Smooth muscle cell (in vitro differentiated cells): ENCODE data around the gene ALDH16A1. TPM values are rescaled to one million over a fixed set of nuclear protein-coding genes. Genes with fewer than 3 reads are reported as not detected.

Experiments
- DNase-seq: peaks from one replicate; lab custom pipeline; 2025; ENCODE audit not compliant: unreplicated experiment; lab: John Stamatoyannopoulos, UW
- H2AFZ ChIP-seq: fragments of 200-600 bp; sonication (generic); 2 replicates; pipeline ENCODE4 v1.6.0; 2016; ENCODE audit warnings: antibody characterized with exemption, low read depth, mild to moderate bottlenecking
- H3F3A ChIP-seq: fragments of 200-600 bp; sonication (generic); 2 replicates; pipeline ENCODE4 v1.6.0; 2017; ENCODE audit warnings: antibody characterized with exemption, low read depth
- H3K27ac ChIP-seq: fragments of 200-600 bp; sonication (generic); 2 replicates; pipeline ENCODE4 v1.5.1; 2016; ENCODE audit warnings: low read depth, mild to moderate bottlenecking
- H3K27me3 ChIP-seq: fragments of 200-600 bp; sonication (generic); 2 replicates; pipeline ENCODE4 v1.6.1; 2016; ENCODE audit warnings: low read depth, mild to moderate bottlenecking
- H3K36me3 ChIP-seq: fragments of 200-600 bp; sonication (generic); 2 replicates; pipeline ENCODE4 v1.5.1; 2016; ENCODE audit warnings: low read depth
- H3K4me1 ChIP-seq: fragments of 200-600 bp; sonication (generic); 2 replicates; pipeline ENCODE4 v1.5.1; 2016; ENCODE audit warnings: low read depth
- H3K4me2 ChIP-seq: fragments of 200-600 bp; sonication (generic); 2 replicates; pipeline ENCODE4 v1.6.0; 2016; ENCODE audit warnings: mild to moderate bottlenecking
- H3K4me3 ChIP-seq: fragments of 200-600 bp; sonication (generic); 2 replicates; pipeline ENCODE4 v1.5.1; 2016; ENCODE audit warnings: mild to moderate bottlenecking
- H3K79me2 ChIP-seq: fragments of 200-600 bp; sonication (generic); 2 replicates; pipeline ENCODE4 v1.6.0; 2016; ENCODE audit warnings: low read depth, mild to moderate bottlenecking
- H3K9ac ChIP-seq: fragments of 200-600 bp; sonication (generic); 2 replicates; pipeline ENCODE4 v1.6.0; 2016; ENCODE audit warnings: low read depth
- H3K9me3 ChIP-seq: fragments of 200-600 bp; sonication (generic); replicated peaks from 2 replicates; pipeline ENCODE4 v1.5.1; 2016; ENCODE audit warnings: low read depth
- H4K20me1 ChIP-seq: fragments of 200-600 bp; sonication (generic); 2 replicates; pipeline ENCODE4 v1.6.0; 2016; ENCODE audit warnings: low read depth
- CTCF ChIP-seq: fragments of 200-600 bp; sonication (generic); IDR thresholded peaks from 2 replicates; pipeline ENCODE4 v1.5.1; 2017; ENCODE audit warnings: borderline replicate concordance, mild to moderate bottlenecking, antibody characterized with exemption; ENCODE audit not compliant: insufficient read depth, poor library complexity, severe bottlenecking
- WGBS: methylation state at CpG from one replicate; pipeline ENCODE4 v1.1.7; 2016; ENCODE audit warnings: low lambda C conversion rate; 5-methylcytosine and 5-hydroxymethylcytosine counted together
- polyA plus RNA-seq: library from polyadenylated mRNA; unstranded; fragments of >200 nt; fragmentation: Nextera tagmentation; extraction: Ambion mirVana; gene quantifications from 2 replicates; pipeline ENCODE4 v1.2.1, GENCODE V29; 2016
- total RNA-seq: library from RNA; depleted of rRNA; stranded (reverse); fragments of >200 nt; gene quantifications from 2 replicates; pipeline ENCODE4 v1.2.3, GENCODE V29; 2014

The ALDH16A1 gene
- total and polyA plus RNA-seq, 2 experiments from 2014 or later, result 10.5 to 24.6 TPM

GRCh38 chr19:49461656-49462055 is 8.6 kb downstream of the ALDH16A1 start:
- no peaks in the 10 kb centered on the region for H3K36me3 ChIP-seq
- no peak overlapping the region for H3K4me2 ChIP-seq
- H3K27me3 ChIP-seq, result no peaks in the 10 kb centered on the region
- DNase-seq, result no peak
- H3F3A ChIP-seq, result no peaks in the 10 kb centered on the region
- H3K9me3 ChIP-seq, result no peaks in the 10 kb centered on the region
- no peak overlapping the region for H3K4me3 ChIP-seq
- no peak overlapping the region for H3K27ac ChIP-seq
- H4K20me1 ChIP-seq, result no peaks in the 10 kb centered on the region
- no peaks in the 10 kb centered on the region for H3K4me1 ChIP-seq
- no peak overlapping the region for H3K9ac ChIP-seq
- no peak for TF ChIP-seq CTCF
- H3K79me2 ChIP-seq, result no peaks in the 10 kb centered on the region
- H2AFZ ChIP-seq, result no peak overlapping the region
- WGBS, result 97% methylated on average over 37 of the region's 37 CpGs

GRCh38 chr19:49462492-49462891 is 9.5 kb downstream of the ALDH16A1 start:
- no peak overlapping the region for H3K4me3 ChIP-seq
- H3K4me1 ChIP-seq, result no peaks in the 10 kb centered on the region
- H3K79me2 ChIP-seq, result no peaks in the 10 kb centered on the region
- H4K20me1 ChIP-seq, result no peaks in the 10 kb centered on the region
- no peaks in the 10 kb centered on the region for H3K9me3 ChIP-seq
- H3K36me3 ChIP-seq, result no peaks in the 10 kb centered on the region
- H3F3A ChIP-seq, result no peaks in the 10 kb centered on the region
- no peak overlapping the region for H3K9ac ChIP-seq
- H2AFZ ChIP-seq, result no peak overlapping the region
- no peak for DNase-seq
- no peak overlapping the region for H3K27ac ChIP-seq
- 96% methylated on average over 10 of the region's 12 CpGs for WGBS
- no peak for TF ChIP-seq CTCF
- no peaks in the 10 kb centered on the region for H3K27me3 ChIP-seq
- no peak overlapping the region for H3K4me2 ChIP-seq

GRCh38 chr19:49463960-49464740 is 11.1 kb downstream of the ALDH16A1 start:
- no peak for DNase-seq
- Histone ChIP-seq H3K27me3 (no peaks in the 10 kb centered on the region), H3K36me3 (no peaks in the 10 kb centered on the region), H3F3A (no peaks in the 10 kb centered on the region), H2AFZ (no peak overlapping the region), H3K79me2 (no peaks in the 10 kb centered on the region), H3K27ac (no peak overlapping the region), H3K4me1 (no peaks in the 10 kb centered on the region), H3K4me2 (no peak overlapping the region), H3K4me3 (no peak overlapping the region), H4K20me1 (no peaks in the 10 kb centered on the region), H3K9me3 (no peaks in the 10 kb centered on the region), H3K9ac (no peak overlapping the region)
- no peak for TF ChIP-seq CTCF
- 94% methylated on average over 36 of the region's 39 CpGs for WGBS

GRCh38 chr19:49465371-49465770 is 12.3 kb downstream of the ALDH16A1 start:
- no peak for DNase-seq
- 98% methylated on average over 3 of the region's 3 CpGs for WGBS
- Histone ChIP-seq H3K9ac (no peak overlapping the region), H3F3A (no peaks in the 10 kb centered on the region), H3K4me3 (no peak overlapping the region), H3K27ac (no peak overlapping the region), H3K27me3 (no peaks in the 10 kb centered on the region), H4K20me1 (no peaks in the 10 kb centered on the region), H2AFZ (no peak overlapping the region), H3K4me1 (no peaks in the 10 kb centered on the region), H3K36me3 (no peaks in the 10 kb centered on the region), H3K79me2 (no peaks in the 10 kb centered on the region), H3K4me2 (no peak overlapping the region), H3K9me3 (no peaks in the 10 kb centered on the region)
- no peak for TF ChIP-seq CTCF
